ENCODE measurements around the gene GRIN3A.

DNA sequence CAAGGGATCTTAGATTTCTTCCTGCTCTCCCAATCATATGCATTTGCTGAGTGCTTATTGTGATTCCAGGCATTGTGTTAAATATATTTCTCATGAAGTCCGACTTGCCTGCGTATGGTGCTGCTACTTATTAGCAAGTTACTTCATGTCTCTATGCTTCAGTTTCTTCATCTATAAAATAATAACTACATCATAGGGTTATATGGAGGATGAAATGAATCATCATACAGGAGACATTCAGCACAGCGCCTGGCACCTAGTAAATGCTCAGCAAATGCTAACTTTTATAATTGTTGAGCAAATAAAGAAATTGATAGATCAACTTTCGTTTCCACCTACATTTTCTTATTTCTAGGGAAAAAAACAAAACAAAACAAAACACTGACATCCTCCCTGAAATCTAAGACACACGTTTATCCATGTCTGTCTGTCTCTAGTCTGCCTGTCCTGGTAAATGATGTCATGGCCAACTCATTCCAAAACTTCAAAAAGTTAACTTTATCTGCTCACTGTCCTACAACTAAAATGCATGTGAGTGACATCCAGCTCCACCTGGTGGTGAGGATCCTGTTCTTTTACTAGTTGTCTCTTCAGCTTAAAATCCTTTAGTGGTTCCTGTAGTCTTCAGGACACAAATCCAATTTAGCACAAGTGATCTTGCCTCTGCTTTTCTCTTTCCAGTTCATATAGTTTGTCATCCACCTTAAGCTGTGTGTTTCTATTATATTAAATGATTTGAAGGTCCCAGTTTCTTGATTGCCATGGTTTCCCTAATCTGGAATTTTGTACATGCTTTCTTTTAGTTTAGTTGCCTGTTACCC, 171.3 kb downstream of the GRIN3A start:
- TF ChIP-seq, protein P1, sequence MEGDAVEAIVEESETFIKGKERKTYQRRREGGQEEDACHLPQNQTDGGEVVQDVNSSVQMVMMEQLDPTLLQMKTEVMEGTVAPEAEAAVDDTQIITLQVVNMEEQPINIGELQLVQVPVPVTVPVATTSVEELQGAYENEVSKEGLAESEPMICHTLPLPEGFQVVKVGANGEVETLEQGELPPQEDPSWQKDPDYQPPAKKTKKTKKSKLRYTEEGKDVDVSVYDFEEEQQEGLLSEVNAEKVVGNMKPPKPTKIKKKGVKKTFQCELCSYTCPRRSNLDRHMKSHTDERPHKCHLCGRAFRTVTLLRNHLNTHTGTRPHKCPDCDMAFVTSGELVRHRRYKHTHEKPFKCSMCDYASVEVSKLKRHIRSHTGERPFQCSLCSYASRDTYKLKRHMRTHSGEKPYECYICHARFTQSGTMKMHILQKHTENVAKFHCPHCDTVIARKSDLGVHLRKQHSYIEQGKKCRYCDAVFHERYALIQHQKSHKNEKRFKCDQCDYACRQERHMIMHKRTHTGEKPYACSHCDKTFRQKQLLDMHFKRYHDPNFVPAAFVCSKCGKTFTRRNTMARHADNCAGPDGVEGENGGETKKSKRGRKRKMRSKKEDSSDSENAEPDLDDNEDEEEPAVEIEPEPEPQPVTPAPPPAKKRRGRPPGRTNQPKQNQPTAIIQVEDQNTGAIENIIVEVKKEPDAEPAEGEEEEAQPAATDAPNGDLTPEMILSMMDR (IDR thresholded peaks at IDR 0.05), result peak in 1 of 4 experiments; percentile 18
- TF ChIP-seq POLR2A (IDR thresholded peaks at IDR 0.05) (no peak), POLR2AphosphoS5 (IDR thresholded peaks at IDR 0.05) (no peak)
